GM12878 (cell line): Measurements from ENCODE around the gene SESTD1. TPM values are rescaled to one million over a fixed set of nuclear protein-coding genes. Genes with fewer than 3 reads are reported as not detected.

Experiments used
- ATAC-seq: fragments of 200-7000 bp; cut with Tn5 transposase; 3 replicates; pipeline ENCODE4 v1.9.1; 2020; ENCODE audit warnings: mild to moderate bottlenecking, moderate library complexity
- BruUV-seq: library from RNA; stranded (reverse); fragments of 400-500 nt; replicated peaks from 2 replicates; lab custom pipeline; 2021; lab: Mats Ljungman, UMichigan
- CTCF ChIA-PET: fragments of 300-600 bp; sonication (Branson Sonifier 250); formaldehyde crosslinking; extraction: SDS; loops from one replicate; lab custom pipeline; 2021; ENCODE audit warnings: inconsistent platforms; lab: Yijun Ruan, JAX
- POLR2A ChIA-PET: fragments of 350-600 bp; formaldehyde crosslinking; extraction: SDS; loops from one replicate; lab custom pipeline; 2021; ENCODE audit warnings: inconsistent platforms; lab: Charles Lee
- RAD21 ChIA-PET: fragments of 300-600 bp; sonication (Branson Sonifier 250); formaldehyde crosslinking; loops from one replicate; lab custom pipeline; 2023; ENCODE audit warnings: antibody characterized with exemption; ENCODE audit not compliant: unreplicated experiment; lab: Charles Lee
- SMC1A ChIA-PET: fragments of 300-600 bp; sonication (Branson Sonifier 250); formaldehyde crosslinking; loops from one replicate; lab custom pipeline; 2023; ENCODE audit not compliant: unreplicated experiment, uncharacterized antibody; lab: Charles Lee
- DNase-seq: peaks from one replicate; pipeline ENCODE4 v3.0.0-alpha.2; 2011; ENCODE audit warnings: low read depth, low spot score
- FAIRE-seq: peaks from 3 replicates; lab custom pipeline; 2011; peaks lifted over from hg19 to GRCh38; lab: Jason Lieb, UNC
- H2AFZ ChIP-seq: 2 replicates; pipeline ENCODE4 v1.6.0; 2011; ENCODE audit warnings: low read depth, low read length, control low read depth; ENCODE audit not compliant: control insufficient read depth
- H3K27ac ChIP-seq: 2 replicates; pipeline ENCODE4 v1.5.1; 2011; ENCODE audit warnings: control low read depth; ENCODE audit not compliant: control insufficient read depth, insufficient read depth
- H3K27me3 ChIP-seq, 2 experiments: replicated peaks in 1 of 2; 2 replicates each; pipeline versions ENCODE4 v1.6.0 to v1.6.1; 2011; ENCODE audit warnings: low read length in 1 of 2; ENCODE audit not compliant: control insufficient read depth in 2 of 2, insufficient read depth in 2 of 2
- H3K36me3 ChIP-seq, 2 experiments: 2 replicates each; pipeline ENCODE4 v1.5.1; 2011; ENCODE audit warnings: low read length in 1 of 2; ENCODE audit not compliant: control insufficient read depth in 2 of 2, insufficient read depth in 2 of 2
- H3K4me1 ChIP-seq: 2 replicates; pipeline ENCODE4 v1.6.1; 2011; ENCODE audit warnings: mild to moderate bottlenecking, low read length, moderate library complexity, mixed read lengths; ENCODE audit not compliant: control insufficient read depth, insufficient read depth
- H3K4me2 ChIP-seq: 2 replicates; pipeline ENCODE4 v1.6.0; 2011; ENCODE audit warnings: control low read depth; ENCODE audit not compliant: control insufficient read depth, insufficient read depth
- H3K4me3 ChIP-seq: fragments of 200-600 bp; sonication (generic); 2 replicates; pipeline ENCODE4 v1.5.1; 2016
- H3K79me2 ChIP-seq: 2 replicates; pipeline ENCODE4 v1.6.0; 2011; ENCODE audit warnings: low read length; ENCODE audit not compliant: control insufficient read depth, insufficient read depth
- H3K9ac ChIP-seq: 2 replicates; pipeline ENCODE4 v1.8.0; 2011; ENCODE audit warnings: low read length, control low read depth, mixed read lengths; ENCODE audit not compliant: control insufficient read depth, insufficient read depth
- H3K9me3 ChIP-seq: replicated peaks from 3 replicates; pipeline ENCODE4 v1.5.1; 2011; ENCODE audit warnings: mild to moderate bottlenecking, low read length; ENCODE audit not compliant: control insufficient read depth, insufficient read depth
- H4K20me1 ChIP-seq: 2 replicates; pipeline ENCODE4 v1.6.0; 2011; ENCODE audit not compliant: control insufficient read depth, insufficient read depth
- IKZF2 ChIP-seq, 2 experiments: fragments of 450-650 bp; IDR thresholded peaks; 2 replicates each; pipeline ENCODE4 v1.6.1; 2017; ENCODE audit warnings: mild to moderate bottlenecking in 2 of 2, moderate library complexity in 2 of 2
- MTA2 ChIP-seq: fragments of 450-650 bp; IDR thresholded peaks from 2 replicates; pipeline ENCODE4 v1.6.1; 2016; ENCODE audit warnings: low read depth, mild to moderate bottlenecking, moderate library complexity
- MXI1 ChIP-seq: fragments of 150-350 bp; IDR thresholded peaks from 2 replicates; pipeline ENCODE4 v1.6.1; 2011; ENCODE audit warnings: low read depth, mild to moderate bottlenecking, inconsistent platforms, low read length, improper control_type of control experiment
- SMARCA5 ChIP-seq: fragments of 450-650 bp; IDR thresholded peaks from 2 replicates; pipeline ENCODE4 v1.6.1; 2017; ENCODE audit warnings: mild to moderate bottlenecking
- TCF12 ChIP-seq: IDR thresholded peaks from 2 replicates; pipeline ENCODE4 v1.6.1; 2011; ENCODE audit warnings: low read depth, mild to moderate bottlenecking, low read length
- WGBS: methylation state at CpG from one replicate; pipeline ENCODE4 v1.1.6; 2016; ENCODE audit warnings: low lambda C conversion rate; ENCODE audit not compliant: insufficient replicate concordance, insufficient coverage; ENCODE audit errors: missing lambda C conversion rate; 5-methylcytosine and 5-hydroxymethylcytosine counted together
- in situ Hi-C: fragments of 300-500 bp; cut with MboI; formaldehyde crosslinking; loops from 9 replicates; pipeline ENCODE4 v1.14.3; 2018; ENCODE audit warnings: mixed read lengths
- intact Hi-C: fragments of 100-400 bp; cut with micrococcal nuclease; formaldehyde crosslinking; loops from one replicate; pipeline ENCODE4 v1.14.2; 2022; ENCODE audit not compliant: unreplicated experiment
- polyA plus RNA-seq, 11 experiments: library from polyadenylated mRNA; depleted of rRNA in 4 of 11; unstranded in 6 of 11; stranded (reverse) in 5 of 11; fragments of >200 nt; fragmentation: Nextera tagmentation in 4 of 11; fragmentation: Illumina TruSeq in 1 of 11; extraction: Ambion mirVana in 4 of 11; extraction: Trizol in 1 of 11; gene quantifications; 1 replicate in 1 of 11; 2 replicates in 10 of 11; pipeline versions ENCODE4 v1.2.1 to v1.2.3, GENCODE V29; 2011 to 2016; ENCODE audit warnings: inconsistent platforms in 2 of 11, missing spikeins in 2 of 11, low read depth in 1 of 11
- total RNA-seq, 4 experiments: library from RNA; depleted of rRNA in 3 of 4; stranded (reverse); fragments of >200 nt in 3 of 4; fragmentation: Illumina TruSeq in 1 of 4; extraction: Trizol in 1 of 4; gene quantifications; 2 replicates each; pipeline versions ENCODE4 v1.2.1 to v1.2.3, GENCODE V29; 2013 to 2021
- TF ChIP-seq, protein P1 (sequence below), 3 experiments: IDR thresholded peaks in 2 of 3; conservative IDR thresholded peaks in 1 of 3; 2 replicates each; pipeline ENCODE4 v1.5.1; 2011; ENCODE audit warnings: low read depth in 3 of 3, low read length in 3 of 3, mild to moderate bottlenecking in 3 of 3, control low read depth in 2 of 3, moderate library complexity in 2 of 3, inconsistent platforms in 1 of 3, mixed read lengths in 1 of 3; ENCODE audit not compliant: control insufficient read depth in 2 of 3, insufficient read depth in 1 of 3; ENCODE audit errors: extremely low read depth in 1 of 3

The SESTD1 gene
- total and polyA plus RNA-seq, 10 of the 15 experiments (the other 5 are each of a cell fraction or from before 2014, with no cell fraction given), result 4.4 to 22.7 (median 9.5) TPM

DNA sequence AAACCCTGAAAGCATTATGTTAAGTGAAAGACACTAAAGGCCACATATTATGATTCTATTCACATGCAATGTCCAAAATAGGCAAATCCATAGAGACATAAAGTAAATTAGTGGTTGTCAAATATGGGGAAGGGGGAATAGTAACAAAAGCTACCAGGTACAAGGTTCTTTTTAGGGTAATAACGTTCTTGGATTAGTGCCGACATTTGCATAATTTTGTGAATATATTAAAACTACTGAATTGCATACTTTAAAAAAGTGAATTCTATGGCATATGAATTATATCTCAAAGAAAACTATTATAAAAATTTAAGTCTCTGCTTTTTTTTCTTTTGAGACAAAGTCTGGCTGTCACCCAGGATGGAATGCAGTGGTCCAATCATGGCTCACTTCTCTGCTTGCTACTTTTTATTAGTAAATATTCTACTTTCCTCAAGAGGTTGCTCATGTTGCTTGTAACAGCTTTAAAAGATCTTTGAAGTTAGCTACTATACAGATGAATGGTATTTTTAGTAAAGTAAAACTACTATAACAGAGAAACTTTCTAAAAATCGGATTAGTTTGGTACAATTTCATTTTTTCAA lies 2.5 kb downstream of the SESTD1 start:
- Histone ChIP-seq H3K4me3 (no peak overlapping the region), H3K27me3 (no peaks in the 10 kb centered on the region), H3K9me3 (peaks cover 3% of the 10 kb centered on the region; the same call in 1 of the 3 replicates), H2AFZ (no peak overlapping the region), H4K20me1 (no peaks in the 10 kb centered on the region), H3K79me2 (peaks cover 20% of the 10 kb centered on the region), H3K4me1 (peaks cover 5% of the 10 kb centered on the region), H3K36me3 (no peaks in the 10 kb centered on the region), H3K27ac (no peak overlapping the region), H3K4me2 (peak overlapping the region; percentile 94; the same call in 1 of the 2 replicates), H3K9ac (no peak overlapping the region; the same call in 1 of the 2 replicates)
- no peak for DNase-seq
- ATAC-seq, result no peak
- ChIA-PET RAD21 (interaction anchor here (1.7 to 3.0 kb wide), 4 partner anchors 9 to 42 kb away, joined by 6 to 18 read pairs (median 11); no protein-coding TSS in a partner anchor), POLR2A (interaction anchor here (0.6 to 2.4 kb wide), 5 partner anchors 8 to 1851 kb away, joined by 3 to 10 read pairs (median 5); no protein-coding TSS in a partner anchor), CTCF (interaction anchor here (1.3 to 3.0 kb wide), 3 partner anchors 9 to 42 kb away, joined by 4 to 16 read pairs (median 15); no protein-coding TSS in a partner anchor), SMC1A (interaction anchor here (1.2 to 2.2 kb wide), 5 partner anchors 9 to 335 kb away, joined by 3 to 24 read pairs (median 8); no protein-coding TSS in a partner anchor)
- no TSS peak for BruUV-seq
- no peak for FAIRE-seq
- in situ Hi-C loops (no loop called here), intact Hi-C loops (loop anchor here (5.0 to 10.0 kb wide), 2 partner anchors 230 to 743 kb away; partner anchors contain the start of gene CWC22)
- TF ChIP-seq MTA2 (no peak), TCF12 (no peak), MXI1 (no peak)
- 98% methylated on average over 3 of the region's 3 CpGs for WGBS

DNA sequence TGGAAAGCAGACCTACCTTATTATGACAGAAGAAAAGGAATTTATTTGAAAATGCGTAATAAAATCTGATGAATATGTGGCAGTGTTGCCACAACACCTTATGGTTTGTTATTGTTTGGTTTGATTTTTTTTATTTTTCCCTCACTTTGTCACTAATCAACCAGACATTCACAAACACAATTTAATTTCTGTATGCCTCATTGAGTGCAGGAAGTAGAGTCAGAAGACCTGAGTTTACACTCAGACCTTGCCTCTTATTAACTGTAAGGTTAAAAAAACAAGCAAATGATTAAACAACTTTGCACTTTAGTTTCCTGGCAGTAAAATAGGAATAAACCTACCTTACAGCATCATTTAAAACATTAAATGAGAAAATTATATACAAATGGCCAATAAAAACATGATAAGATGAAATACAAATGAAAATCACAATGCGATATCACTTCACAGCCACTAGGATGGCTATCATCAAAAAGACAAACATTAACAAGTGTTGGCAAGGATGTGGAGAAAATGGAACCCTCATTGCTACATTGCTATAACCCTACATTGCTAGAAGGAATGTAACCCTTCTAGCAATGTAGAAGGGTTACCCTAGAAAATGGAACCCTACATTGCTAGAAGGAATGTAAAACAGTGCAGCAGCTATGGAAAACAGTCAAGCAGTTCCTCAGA lies 3.3 kb downstream of the SESTD1 start:
- ATAC-seq (no peak), FAIRE-seq (no peak), DNase-seq (no peak)
- POLR2A ChIA-PET, result interaction anchor here (1.5 to 2.4 kb wide), 2 partner anchors 9 to 14 kb away, joined by 5 to 10 read pairs; no protein-coding TSS in a partner anchor
- no TSS peak for BruUV-seq
- no peaks in the 10 kb centered on the region for H3K36me3 ChIP-seq
- RAD21 ChIA-PET, result interaction anchor here (3.0 kb wide), 1 partner anchor 8 kb away, joined by 18 read pairs; no protein-coding TSS in a partner anchor
- H3K4me2 ChIP-seq, result no peak overlapping the region
- no peak overlapping the region for H3K27ac ChIP-seq
- no peaks in the 10 kb centered on the region for H3K27me3 ChIP-seq
- peaks cover 5% of the 10 kb centered on the region for H3K4me1 ChIP-seq
- CTCF ChIA-PET, result interaction anchor here (3.0 kb wide), 1 partner anchor 41 kb away, joined by 15 read pairs; no protein-coding TSS in a partner anchor
- in situ Hi-C loops (no loop called here), intact Hi-C loops (loop anchor here (5.0 to 10.0 kb wide), 2 partner anchors 229 to 744 kb away; partner anchors contain the start of gene CWC22)
- TF ChIP-seq SMARCA5 (0 out of 2 replicates have a peak, but pooled peaks have one; percentile 69), IKZF2 (IDR thresholded peaks at IDR 0.05) (no peak)
- TF ChIP-seq, protein P1, sequence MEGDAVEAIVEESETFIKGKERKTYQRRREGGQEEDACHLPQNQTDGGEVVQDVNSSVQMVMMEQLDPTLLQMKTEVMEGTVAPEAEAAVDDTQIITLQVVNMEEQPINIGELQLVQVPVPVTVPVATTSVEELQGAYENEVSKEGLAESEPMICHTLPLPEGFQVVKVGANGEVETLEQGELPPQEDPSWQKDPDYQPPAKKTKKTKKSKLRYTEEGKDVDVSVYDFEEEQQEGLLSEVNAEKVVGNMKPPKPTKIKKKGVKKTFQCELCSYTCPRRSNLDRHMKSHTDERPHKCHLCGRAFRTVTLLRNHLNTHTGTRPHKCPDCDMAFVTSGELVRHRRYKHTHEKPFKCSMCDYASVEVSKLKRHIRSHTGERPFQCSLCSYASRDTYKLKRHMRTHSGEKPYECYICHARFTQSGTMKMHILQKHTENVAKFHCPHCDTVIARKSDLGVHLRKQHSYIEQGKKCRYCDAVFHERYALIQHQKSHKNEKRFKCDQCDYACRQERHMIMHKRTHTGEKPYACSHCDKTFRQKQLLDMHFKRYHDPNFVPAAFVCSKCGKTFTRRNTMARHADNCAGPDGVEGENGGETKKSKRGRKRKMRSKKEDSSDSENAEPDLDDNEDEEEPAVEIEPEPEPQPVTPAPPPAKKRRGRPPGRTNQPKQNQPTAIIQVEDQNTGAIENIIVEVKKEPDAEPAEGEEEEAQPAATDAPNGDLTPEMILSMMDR (IDR thresholded peaks at IDR 0.05 in 2 of 3, conservative IDR thresholded peaks at IDR 0.05 in 1 of 3; ENCODE audit: control insufficient read depth in 2 of 3, extremely low read depth in 1 of 3, insufficient read depth in 1 of 3, low read depth in 3 of 3, low read length in 3 of 3), result 0 out of 6 replicates have a peak, but pooled peaks of 1 of the 3 experiments have one; percentile 12
- no peak overlapping the region for H3K9ac ChIP-seq
- H3K9me3 ChIP-seq, result peaks cover 3% of the 10 kb centered on the region; the same call in 1 of the 3 replicates
- no peak overlapping the region for H2AFZ ChIP-seq
- peaks cover 20% of the 10 kb centered on the region for H3K79me2 ChIP-seq
- 84% methylated on average over 2 of the region's 2 CpGs for WGBS
- no peaks in the 10 kb centered on the region for H4K20me1 ChIP-seq
- H3K4me3 ChIP-seq, result no peak overlapping the region
- SMC1A ChIA-PET, result interaction anchor here (2.3 kb wide), 1 partner anchor 14 kb away, joined by 8 read pairs; no protein-coding TSS in a partner anchor
